GM20000 (cell line): ENCODE data around the gene WDR91.

Experiments used
- DNase-seq: peaks from one replicate; pipeline ENCODE4 v3.0.0; 2012; ENCODE audit warnings: low spot score
- CTCF ChIP-seq: IDR thresholded peaks from 2 replicates; pipeline ENCODE4 v1.5.1; 2012; ENCODE audit warnings: mild to moderate bottlenecking, control low read depth; ENCODE audit errors: extremely low read depth, missing control alignments

Gene WDR91

GRCh38 chr7:135147899-135148721, 63.2 kb downstream of the WDR91 start, which contains the start of gene TMEM140:
Gene TMEM140, plus strand, starts transcription at chr7:135148072. Its CDS starts 16,370 bp downstream, at chr7:135164442.
- no peak for TF ChIP-seq CTCF
- DNase-seq, result peak; percentile 59

GRCh38 chr7:135147341-135147898, 63.9 kb downstream of the WDR91 start:
- peak; percentile 11 for DNase-seq
- TF ChIP-seq CTCF, result no peak

GRCh38 chr7:135143885-135144668, 67.2 kb downstream of the WDR91 start:
- TF ChIP-seq CTCF, result no peak
- DNase-seq, result no peak
